ENCODE results near the gene INHBA. TPM values are rescaled to one million over a fixed set of nuclear protein-coding genes. Genes with fewer than 3 reads are reported as not detected.

The INHBA gene
- total and polyA plus RNA-seq, 5 experiments from 2014 or later = not detected

DNA sequence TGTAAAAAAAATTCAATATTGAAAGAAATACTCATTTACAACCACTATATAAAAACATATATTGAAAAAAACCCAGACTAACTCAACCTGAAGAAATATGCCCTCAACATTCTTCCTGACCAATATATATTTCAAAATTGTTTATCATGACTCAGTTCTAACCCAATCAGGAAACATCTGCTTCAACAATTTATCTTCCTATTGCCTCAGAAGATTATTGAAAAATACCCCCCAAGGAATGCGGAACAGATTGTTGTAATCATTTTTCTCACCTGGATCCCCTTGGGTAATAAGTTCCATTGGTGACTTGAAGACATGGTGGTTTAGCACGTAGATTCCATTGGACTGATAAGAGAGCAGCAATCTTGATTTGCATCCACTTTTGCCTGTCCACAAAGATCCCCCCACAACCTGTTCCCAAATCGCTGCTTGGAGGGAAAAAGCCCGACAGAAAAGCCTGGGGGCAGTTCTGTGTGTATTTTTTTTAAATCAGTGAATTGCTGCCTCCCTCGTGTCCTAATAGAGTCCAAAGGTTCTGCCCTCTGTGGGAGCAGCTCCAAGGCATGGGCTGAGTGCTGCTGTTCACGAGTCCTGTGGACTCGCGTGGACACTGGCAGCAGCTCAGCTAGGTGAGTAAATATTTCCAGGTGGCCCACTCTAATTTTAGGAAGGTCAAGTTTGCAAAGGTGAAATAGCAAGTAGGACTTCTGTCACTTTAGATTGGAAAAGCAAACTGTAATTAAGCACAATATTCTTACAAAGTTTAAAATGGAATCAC is 5.9 kb upstream of the INHBA start:
- no peaks in the 10 kb centered on the region for H3K9me3 Mint-ChIP-seq
- peak overlapping the region in 1 of 10 donors; percentile 39 for H3K27ac Mint-ChIP-seq
- peaks cover 24 to 71% (median 28%) of the 10 kb centered on the region in 5 donors for H3K27me3 Mint-ChIP-seq
- peaks cover 0 to 8% (median 0%) of the 10 kb centered on the region in 3 donors for H3K36me3 Mint-ChIP-seq
- no peak overlapping the region for H3K4me3 Mint-ChIP-seq
- H3K4me1 Mint-ChIP-seq = peaks cover 9 to 22% (median 19%) of the 10 kb centered on the region in 4 donors
- ATAC-seq (no peak), DNase-seq (no peak)
- POLR2A ChIA-PET = no interaction called here

DNA sequence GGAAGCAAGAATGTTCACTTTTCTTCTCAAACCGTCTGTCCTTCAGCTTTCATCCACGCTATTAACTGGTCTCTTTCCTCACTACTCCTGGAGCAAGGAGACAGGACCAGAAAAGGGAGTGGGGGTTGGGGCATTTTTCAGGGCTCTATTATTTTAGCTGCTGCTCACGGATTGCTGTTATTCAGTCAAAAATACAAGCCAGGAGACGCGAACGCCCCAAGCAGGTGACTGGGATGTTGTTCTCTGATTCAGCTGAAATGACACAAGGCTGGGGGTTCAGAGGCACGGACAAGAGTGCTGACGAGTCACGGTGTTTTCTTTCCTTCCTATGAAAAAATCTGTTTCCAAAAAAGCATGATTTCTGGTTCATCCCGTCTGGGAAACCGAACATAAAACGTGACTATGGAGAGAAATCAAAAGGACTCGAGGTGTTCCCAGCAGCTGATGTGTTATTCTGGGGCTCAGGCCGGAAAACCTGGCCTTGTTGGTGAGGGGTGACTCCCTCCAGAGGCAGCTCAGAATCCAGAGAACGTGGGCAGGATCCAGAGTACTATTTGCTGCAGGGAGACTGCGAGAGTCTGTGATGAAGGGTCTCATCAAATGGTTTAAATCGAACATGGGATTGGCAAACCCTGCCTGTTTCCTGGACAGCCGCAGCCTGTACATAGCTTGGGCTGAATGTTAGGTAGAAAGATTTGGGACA is 3.5 kb upstream of the INHBA start:
- no peak for DNase-seq
- POLR2A ChIA-PET = no interaction called here
- Mint-ChIP-seq H3K4me1 (peaks cover 9 to 22% (median 19%) of the 10 kb centered on the region in 4 donors), H3K27ac (peak overlapping the region in 1 of 10 donors; percentile 46), H3K4me3 (peak overlapping the region in 6 of 10 donors; percentile 14 to 87 (median 44)), H3K27me3 (peaks cover 31 to 81% (median 43%) of the 10 kb centered on the region in 5 donors), H3K36me3 (peaks cover 0 to 8% (median 0%) of the 10 kb centered on the region in 3 donors), H3K9me3 (no peaks in the 10 kb centered on the region)
- no peak for ATAC-seq

- peaks cover 42 to 82% (median 45%) of the 10 kb centered on the region in 5 donors for H3K27me3 Mint-ChIP-seq
Observed at GRCh38 chr7:41705109-41705901, 2.4 kb upstream of the INHBA start.

GRCh38 chr7:41701068-41701941 is 1.6 kb downstream of the INHBA start:
- H3K27me3 Mint-ChIP-seq = peaks cover 44 to 78% (median 57%) of the 10 kb centered on the region in 5 donors
- DNase-seq = no peak
- no peak for ATAC-seq
- no peak overlapping the region for H3K27ac Mint-ChIP-seq
- no peaks in the 10 kb centered on the region for H3K36me3 Mint-ChIP-seq
- H3K4me3 Mint-ChIP-seq = peak overlapping the region in 1 of 10 donors; percentile 38
- H3K4me1 Mint-ChIP-seq = peaks cover 10 to 33% (median 29%) of the 10 kb centered on the region in 4 donors
- POLR2A ChIA-PET = no interaction called here
- H3K9me3 Mint-ChIP-seq = no peaks in the 10 kb centered on the region

More at GRCh38 chr7:41705109-41705901, 2.4 kb upstream of the INHBA start:
- Mint-ChIP-seq H3K36me3 (peaks cover 0 to 8% (median 0%) of the 10 kb centered on the region in 3 donors), H3K4me1 (peaks cover 9 to 22% (median 21%) of the 10 kb centered on the region in 4 donors), H3K27ac (peak overlapping the region in 5 of 10 donors; percentile 9 to 85 (median 73)), H3K9me3 (no peaks in the 10 kb centered on the region), H3K4me3 (peak overlapping the region; percentile 79 to 94 (median 86))
- ATAC-seq = peak; percentile 75 to 83
- POLR2A ChIA-PET = no interaction called here
- peak; percentile 4 to 66 (median 38) for DNase-seq

GRCh38 chr7:41700044-41700471 is 2.8 kb downstream of the INHBA start:
- no peak for DNase-seq
- Mint-ChIP-seq H3K4me3 (peak overlapping the region in 7 of 10 donors; percentile 21 to 62 (median 41)), H3K27ac (peak overlapping the region in 2 of 10 donors; percentile 37), H3K36me3 (no peaks in the 10 kb centered on the region), H3K4me1 (peaks cover 5 to 22% (median 19%) of the 10 kb centered on the region in 4 donors), H3K27me3 (peaks cover 45 to 77% (median 58%) of the 10 kb centered on the region in 5 donors), H3K9me3 (no peaks in the 10 kb centered on the region)
- ATAC-seq = no peak
- POLR2A ChIA-PET = no interaction called here

- H3K27me3 Mint-ChIP-seq = peaks cover 47 to 72% (median 58%) of the 10 kb centered on the region in 5 donors
- DNase-seq (no peak), ATAC-seq (no peak)
- no peaks in the 10 kb centered on the region for H3K9me3 Mint-ChIP-seq
- POLR2A ChIA-PET = no interaction called here
- peak overlapping the region in 3 of 10 donors; percentile 1 to 57 (median 43) for H3K4me3 Mint-ChIP-seq
- H3K27ac Mint-ChIP-seq = no peak overlapping the region
- H3K36me3 Mint-ChIP-seq = no peaks in the 10 kb centered on the region
- H3K4me1 Mint-ChIP-seq = peaks cover 4 to 20% (median 16%) of the 10 kb centered on the region in 4 donors
Observed at GRCh38 chr7:41699516-41699915, 3.4 kb downstream of the INHBA start.

GRCh38 chr7:41698726-41699125 is 4.2 kb downstream of the INHBA start:
- H3K4me3 Mint-ChIP-seq = no peak overlapping the region
- no peaks in the 10 kb centered on the region for H3K9me3 Mint-ChIP-seq
- H3K27me3 Mint-ChIP-seq = peaks cover 46 to 66% (median 55%) of the 10 kb centered on the region in 5 donors
- peaks cover 2 to 14% (median 10%) of the 10 kb centered on the region in 4 donors for H3K4me1 Mint-ChIP-seq
- ATAC-seq (no peak), DNase-seq (no peak)
- H3K27ac Mint-ChIP-seq = no peak overlapping the region
- no peaks in the 10 kb centered on the region for H3K36me3 Mint-ChIP-seq
- POLR2A ChIA-PET = no interaction called here

DNA sequence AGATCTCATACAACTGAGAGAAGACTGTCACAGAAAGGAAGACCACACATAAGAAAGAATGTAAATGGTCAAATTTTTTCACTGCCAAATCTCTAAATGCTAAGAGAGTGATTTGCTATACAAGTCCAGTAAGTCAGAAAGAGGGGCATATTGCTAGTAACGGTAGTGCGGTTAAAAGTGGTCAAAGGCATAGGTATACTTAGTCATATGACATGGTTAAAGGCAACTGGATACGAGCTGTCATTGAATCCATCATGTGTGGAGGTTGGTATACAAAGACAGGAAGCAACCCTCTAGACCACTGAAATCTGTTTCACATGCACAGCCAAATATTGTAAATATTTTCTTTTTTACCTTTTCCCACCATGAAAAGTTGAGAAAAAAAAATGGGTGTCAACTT is 4.8 kb downstream of the INHBA start:
- Mint-ChIP-seq H3K27me3 (peaks cover 43 to 66% (median 53%) of the 10 kb centered on the region in 5 donors), H3K4me1 (peaks cover 2 to 14% (median 10%) of the 10 kb centered on the region in 4 donors), H3K36me3 (no peaks in the 10 kb centered on the region), H3K9me3 (no peaks in the 10 kb centered on the region), H3K27ac (no peak overlapping the region), H3K4me3 (no peak overlapping the region)
- ATAC-seq (no peak), DNase-seq (no peak)
- POLR2A ChIA-PET = no interaction called here

GRCh38 chr7:41696323-41696916 is 6.5 kb downstream of the INHBA start:
- ATAC-seq (no peak), DNase-seq (no peak)
- POLR2A ChIA-PET = no interaction called here
- peaks cover 2 to 14% (median 10%) of the 10 kb centered on the region in 4 donors for H3K4me1 Mint-ChIP-seq
- no peaks in the 10 kb centered on the region for H3K9me3 Mint-ChIP-seq
- no peak overlapping the region for H3K4me3 Mint-ChIP-seq
- H3K36me3 Mint-ChIP-seq = no peaks in the 10 kb centered on the region
- H3K27me3 Mint-ChIP-seq = peaks cover 39 to 57% (median 52%) of the 10 kb centered on the region in 5 donors
- no peak overlapping the region for H3K27ac Mint-ChIP-seq

GRCh38 chr7:41695661-41696322 is 7.1 kb downstream of the INHBA start:
- DNase-seq (no peak), ATAC-seq (no peak)
- peaks cover 2 to 14% (median 10%) of the 10 kb centered on the region in 4 donors for H3K4me1 Mint-ChIP-seq
- no peaks in the 10 kb centered on the region for H3K9me3 Mint-ChIP-seq
- H3K27me3 Mint-ChIP-seq = peaks cover 34 to 50% (median 49%) of the 10 kb centered on the region in 5 donors
- POLR2A ChIA-PET = no interaction called here
- no peak overlapping the region for H3K27ac Mint-ChIP-seq
- H3K36me3 Mint-ChIP-seq = no peaks in the 10 kb centered on the region
- H3K4me3 Mint-ChIP-seq = no peak overlapping the region

GRCh38 chr7:41694495-41694894 is 8.4 kb downstream of the INHBA start:
- POLR2A ChIA-PET = no interaction called here
- Mint-ChIP-seq H3K4me3 (no peak overlapping the region), H3K36me3 (no peaks in the 10 kb centered on the region), H3K4me1 (peaks cover 0 to 4% (median 4%) of the 10 kb centered on the region in 4 donors), H3K27me3 (peaks cover 28 to 47% (median 41%) of the 10 kb centered on the region in 5 donors), H3K27ac (no peak overlapping the region), H3K9me3 (no peaks in the 10 kb centered on the region)
- DNase-seq (no peak), ATAC-seq (no peak)
